Measurements from ENCODE around the gene FDXR.

Gene FDXR

DNA sequence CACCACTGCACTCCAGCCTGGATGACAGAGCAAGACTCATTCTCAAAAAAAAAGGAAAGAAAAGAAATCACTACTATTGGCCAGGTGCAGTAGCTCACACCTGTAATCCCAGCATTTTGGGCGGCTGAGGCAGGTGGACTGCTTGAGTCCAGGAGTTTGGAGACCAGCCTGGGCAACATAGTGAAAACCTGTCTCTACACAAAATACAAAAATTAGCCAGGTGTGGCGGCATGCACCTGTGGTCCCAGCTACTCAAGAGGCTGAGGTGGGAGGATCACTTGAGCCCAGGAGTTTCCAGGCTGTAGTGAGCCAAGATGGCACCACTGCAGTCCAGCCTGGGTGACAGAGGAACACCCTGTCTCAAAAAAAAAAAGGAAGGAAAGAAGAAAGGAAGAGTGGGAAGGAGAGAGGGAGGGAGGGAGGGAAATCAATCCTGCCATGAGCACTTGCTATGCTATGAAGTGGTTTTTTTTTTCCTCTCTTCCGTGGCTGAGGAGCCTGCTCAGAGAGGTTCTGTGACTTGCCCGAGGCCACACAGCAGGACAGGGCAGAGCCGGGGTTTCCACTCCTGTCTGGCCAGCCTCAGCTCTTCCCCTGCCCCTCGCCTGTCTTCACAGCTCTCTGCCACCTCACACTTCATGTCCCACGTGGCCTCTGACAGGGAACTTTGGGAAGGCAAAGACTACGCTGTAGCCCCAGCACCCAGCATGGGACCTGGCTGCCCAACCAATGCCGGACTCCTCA, 24.0 kb downstream of the FDXR start:
- Histone ChIP-seq H3K79me2 (ENCODE audit: insufficient read depth, low read depth) (no peaks in the 10 kb centered on the region), H3K4me2 (no peak overlapping the region), H2AFZ (ENCODE audit: low read depth) (no peak overlapping the region), H4K20me1 (ENCODE audit: insufficient read depth) (no peaks in the 10 kb centered on the region), H3K27ac (no peak overlapping the region), H3K27me3 (ENCODE audit: insufficient read depth, low read depth) (peaks cover 24% of the 10 kb centered on the region; the same call in 1 of the 2 replicates), H3K36me3 (ENCODE audit: insufficient read depth) (no peaks in the 10 kb centered on the region), H3K4me3 (IDR thresholded peaks at IDR 0.05; ENCODE audit: insufficient read depth, low read depth, low read length) (no peak overlapping the region), H3K4me1 (ENCODE audit: low read depth, poor library complexity, severe bottlenecking) (no peaks in the 10 kb centered on the region), H3K9ac (no peak overlapping the region)
- TF ChIP-seq, protein P1, sequence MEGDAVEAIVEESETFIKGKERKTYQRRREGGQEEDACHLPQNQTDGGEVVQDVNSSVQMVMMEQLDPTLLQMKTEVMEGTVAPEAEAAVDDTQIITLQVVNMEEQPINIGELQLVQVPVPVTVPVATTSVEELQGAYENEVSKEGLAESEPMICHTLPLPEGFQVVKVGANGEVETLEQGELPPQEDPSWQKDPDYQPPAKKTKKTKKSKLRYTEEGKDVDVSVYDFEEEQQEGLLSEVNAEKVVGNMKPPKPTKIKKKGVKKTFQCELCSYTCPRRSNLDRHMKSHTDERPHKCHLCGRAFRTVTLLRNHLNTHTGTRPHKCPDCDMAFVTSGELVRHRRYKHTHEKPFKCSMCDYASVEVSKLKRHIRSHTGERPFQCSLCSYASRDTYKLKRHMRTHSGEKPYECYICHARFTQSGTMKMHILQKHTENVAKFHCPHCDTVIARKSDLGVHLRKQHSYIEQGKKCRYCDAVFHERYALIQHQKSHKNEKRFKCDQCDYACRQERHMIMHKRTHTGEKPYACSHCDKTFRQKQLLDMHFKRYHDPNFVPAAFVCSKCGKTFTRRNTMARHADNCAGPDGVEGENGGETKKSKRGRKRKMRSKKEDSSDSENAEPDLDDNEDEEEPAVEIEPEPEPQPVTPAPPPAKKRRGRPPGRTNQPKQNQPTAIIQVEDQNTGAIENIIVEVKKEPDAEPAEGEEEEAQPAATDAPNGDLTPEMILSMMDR (conservative IDR thresholded peaks at IDR 0.05; ENCODE audit: low read depth, low read length): no peak

DNA sequence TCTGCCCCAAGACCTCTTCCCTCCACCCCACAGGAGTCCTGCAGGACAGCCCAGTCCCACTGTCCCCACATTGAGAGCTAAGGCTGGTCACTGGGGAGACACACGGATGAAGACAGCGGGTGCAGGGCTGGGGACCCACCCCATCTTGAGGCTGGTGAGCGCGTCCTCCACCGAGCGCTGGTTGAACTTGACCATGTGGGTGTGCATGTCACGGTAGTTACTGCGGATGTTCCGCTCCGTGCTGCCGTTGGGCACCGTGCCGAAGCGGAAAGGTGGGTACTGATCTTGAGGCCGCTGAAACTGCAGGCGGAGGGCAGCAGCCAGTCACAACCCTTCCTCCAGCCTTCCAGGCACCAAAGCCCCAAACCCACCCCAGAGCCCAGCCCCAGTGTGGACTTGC, 26.2 kb downstream of the FDXR start:
- peaks cover 13% of the 10 kb centered on the region; the same call in 1 of the 2 replicates for H3K27me3 ChIP-seq (ENCODE audit: insufficient read depth, low read depth)

DNA sequence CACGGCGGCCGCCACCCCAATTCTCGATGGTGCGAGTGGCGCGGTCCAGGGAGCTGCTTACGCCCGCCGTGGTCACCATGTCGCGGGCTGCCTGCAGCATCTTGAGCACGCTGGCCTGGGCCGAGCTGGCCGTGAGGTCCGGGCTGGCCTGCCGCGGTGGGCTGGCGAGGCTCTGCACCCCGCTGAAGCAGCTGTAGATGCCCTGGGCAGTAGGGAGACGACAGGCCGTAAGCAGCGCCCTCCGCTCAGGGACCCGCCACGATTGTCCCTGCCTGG, 29.5 kb downstream of the FDXR start:
- Histone ChIP-seq H3K27ac (no peak overlapping the region), H3K4me2 (no peak overlapping the region), H3K4me1 (ENCODE audit: low read depth, poor library complexity, severe bottlenecking) (no peaks in the 10 kb centered on the region), H2AFZ (ENCODE audit: low read depth) (no peak overlapping the region), H3K4me3 (IDR thresholded peaks at IDR 0.05; ENCODE audit: insufficient read depth, low read depth, low read length) (no peak overlapping the region), H4K20me1 (ENCODE audit: insufficient read depth) (no peaks in the 10 kb centered on the region), H3K9ac (no peak overlapping the region), H3K27me3 (ENCODE audit: insufficient read depth, low read depth) (no peaks in the 10 kb centered on the region), H3K79me2 (ENCODE audit: insufficient read depth, low read depth) (no peaks in the 10 kb centered on the region), H3K36me3 (ENCODE audit: insufficient read depth) (no peaks in the 10 kb centered on the region)
- TF ChIP-seq, protein P1 (conservative IDR thresholded peaks at IDR 0.05; ENCODE audit: low read depth, low read length): no peak

More for the DNA sequence above, 26.2 kb downstream of the FDXR start:
- H3K9ac ChIP-seq: no peak overlapping the region
- H3K4me1 ChIP-seq (ENCODE audit: low read depth, poor library complexity, severe bottlenecking): no peaks in the 10 kb centered on the region
- H3K4me3 ChIP-seq (IDR thresholded peaks at IDR 0.05; ENCODE audit: insufficient read depth, low read depth, low read length): no peak overlapping the region
- H2AFZ ChIP-seq (ENCODE audit: low read depth): no peak overlapping the region
- H4K20me1 ChIP-seq (ENCODE audit: insufficient read depth): no peaks in the 10 kb centered on the region
- no peaks in the 10 kb centered on the region for H3K36me3 ChIP-seq (ENCODE audit: insufficient read depth)
- H3K27ac ChIP-seq: no peak overlapping the region
- TF ChIP-seq, protein P1 (conservative IDR thresholded peaks at IDR 0.05; ENCODE audit: low read depth, low read length): no peak
- no peaks in the 10 kb centered on the region for H3K79me2 ChIP-seq (ENCODE audit: insufficient read depth, low read depth)
- H3K4me2 ChIP-seq: no peak overlapping the region

DNA sequence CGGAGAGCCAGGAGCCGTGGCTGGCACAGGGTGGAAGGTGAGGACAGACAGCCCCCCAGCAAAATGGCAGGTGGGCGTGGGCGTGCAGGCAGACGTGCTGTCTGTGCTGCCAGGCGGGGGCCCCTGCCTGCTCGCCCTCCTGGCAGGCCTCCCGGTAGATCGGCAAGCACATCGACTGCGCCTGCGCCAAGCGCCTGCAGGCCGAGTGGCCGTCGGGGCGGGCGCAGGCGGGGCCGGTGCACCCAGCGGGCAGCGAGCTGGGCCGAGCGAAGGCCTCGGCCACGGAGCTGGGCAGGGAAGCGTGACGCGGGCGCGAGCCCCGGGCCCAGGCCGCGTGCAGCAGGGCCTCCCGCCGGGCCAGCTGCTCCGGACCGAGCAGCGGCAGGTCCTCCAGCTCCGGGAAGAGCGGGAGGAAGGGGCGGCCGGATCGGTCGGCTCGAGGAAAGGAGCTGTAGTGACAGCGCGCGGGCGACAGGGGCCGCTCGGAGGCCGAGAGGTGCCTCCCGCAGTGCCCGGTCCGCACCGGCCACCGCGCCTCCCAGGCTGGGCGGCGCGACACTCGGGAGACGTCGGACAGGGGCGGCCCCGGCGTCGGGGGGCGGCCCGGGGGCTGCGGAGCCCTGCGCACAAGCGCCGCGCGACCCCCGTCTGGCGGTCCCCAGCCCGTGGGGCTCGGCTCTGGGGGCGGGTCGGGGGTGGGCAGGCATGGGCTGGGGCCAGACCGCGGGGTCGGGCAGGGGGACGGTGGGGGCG, 30.0 kb downstream of the FDXR start:
- Histone ChIP-seq H3K4me1 (ENCODE audit: low read depth, poor library complexity, severe bottlenecking) (no peaks in the 10 kb centered on the region), H3K27me3 (ENCODE audit: insufficient read depth, low read depth) (no peaks in the 10 kb centered on the region), H3K9ac (no peak overlapping the region), H3K4me3 (IDR thresholded peaks at IDR 0.05; ENCODE audit: insufficient read depth, low read depth, low read length) (no peak overlapping the region), H4K20me1 (ENCODE audit: insufficient read depth) (no peaks in the 10 kb centered on the region), H3K79me2 (ENCODE audit: insufficient read depth, low read depth) (no peaks in the 10 kb centered on the region), H3K27ac (no peak overlapping the region), H3K4me2 (no peak overlapping the region), H3K36me3 (ENCODE audit: insufficient read depth) (no peaks in the 10 kb centered on the region), H2AFZ (ENCODE audit: low read depth) (no peak overlapping the region)
- TF ChIP-seq, protein P1 (conservative IDR thresholded peaks at IDR 0.05; ENCODE audit: low read depth, low read length): no peak
